Measurements from ENCODE around the gene PTPRN2. TPM values are rescaled to one million over a fixed set of nuclear protein-coding genes. Genes with fewer than 3 reads are reported as not detected.

Gene PTPRN2
- total RNA-seq, 4 donors from 2014 or later, result 14.9 to 34.3 (median 21.3) TPM

- DNase-seq, result peak in 1 of 3 donors; percentile 2
- no peak overlapping the region for H3K4me3 ChIP-seq
- H3K4me1 ChIP-seq, result no peaks in the 10 kb centered on the region
- no peaks in the 10 kb centered on the region for H3K36me3 ChIP-seq
- no peaks in the 10 kb centered on the region for H3K9me3 ChIP-seq
- TF ChIP-seq CTCF (IDR thresholded peaks at IDR 0.05) (no peak), POLR2A (IDR thresholded peaks at IDR 0.05) (no peak)
- no peak overlapping the region for H3K27ac ChIP-seq
- no peaks in the 10 kb centered on the region for H3K27me3 ChIP-seq
These were observed 302.8 kb downstream of the PTPRN2 start for GRCh38 chr7:158284617-158285382.

GRCh38 chr7:158284121-158284520, 303.5 kb downstream of the PTPRN2 start:
- Histone ChIP-seq H3K27ac (no peak overlapping the region), H3K9me3 (no peaks in the 10 kb centered on the region), H3K4me3 (no peak overlapping the region), H3K27me3 (no peaks in the 10 kb centered on the region), H3K36me3 (no peaks in the 10 kb centered on the region), H3K4me1 (no peaks in the 10 kb centered on the region)
- peak in 1 of 3 donors; percentile 43 for DNase-seq
- no peak for TF ChIP-seq POLR2A (IDR thresholded peaks at IDR 0.05)
- TF ChIP-seq CTCF (IDR thresholded peaks at IDR 0.05), result no peak

DNA sequence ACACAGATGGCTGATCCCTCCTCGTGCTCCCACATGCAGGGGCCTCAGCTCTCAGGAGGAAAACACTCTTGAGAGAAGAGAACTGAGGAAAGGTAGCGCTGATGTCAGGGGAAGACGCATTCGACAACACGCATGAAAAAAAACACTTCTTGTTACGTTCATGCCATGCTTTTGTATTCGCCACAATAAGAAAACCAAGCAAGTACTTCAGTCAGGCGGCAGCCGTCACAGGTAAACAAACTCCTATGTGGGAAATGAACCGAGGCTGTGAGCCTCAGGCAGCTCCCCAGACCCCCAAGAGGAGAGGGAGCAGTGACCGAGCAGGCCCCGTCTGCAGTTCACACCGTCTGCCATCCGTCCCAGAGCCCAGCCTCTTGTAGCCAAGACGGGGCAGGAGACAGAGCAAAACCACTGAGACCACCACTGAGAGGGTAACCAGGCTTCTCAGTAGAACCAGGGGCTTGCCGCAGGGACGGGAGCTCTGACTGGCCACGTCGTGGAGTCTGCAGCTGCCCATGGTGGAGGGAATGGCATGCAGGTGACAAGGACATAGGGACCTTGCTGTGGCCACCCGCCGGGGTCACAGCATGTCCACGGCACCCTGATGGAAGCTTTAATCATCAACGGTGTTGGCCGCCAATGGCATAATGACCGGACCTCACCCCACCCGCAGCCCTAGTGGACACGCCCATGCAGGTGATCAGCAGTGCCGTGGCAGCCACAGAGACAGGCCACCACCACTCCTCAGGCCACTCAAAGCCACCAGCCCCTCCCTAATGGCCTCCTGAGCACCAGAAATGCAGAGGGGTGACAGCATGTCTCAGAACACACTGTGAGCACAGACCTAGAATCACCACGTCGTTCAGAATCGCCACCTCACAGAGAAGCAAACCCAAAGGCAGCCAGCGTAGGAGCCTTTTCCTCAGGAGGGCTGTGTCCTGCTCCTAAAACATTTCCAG, 304.3 kb downstream of the PTPRN2 start:
- DNase-seq, result peak in 1 of 3 donors; percentile 38

DNA sequence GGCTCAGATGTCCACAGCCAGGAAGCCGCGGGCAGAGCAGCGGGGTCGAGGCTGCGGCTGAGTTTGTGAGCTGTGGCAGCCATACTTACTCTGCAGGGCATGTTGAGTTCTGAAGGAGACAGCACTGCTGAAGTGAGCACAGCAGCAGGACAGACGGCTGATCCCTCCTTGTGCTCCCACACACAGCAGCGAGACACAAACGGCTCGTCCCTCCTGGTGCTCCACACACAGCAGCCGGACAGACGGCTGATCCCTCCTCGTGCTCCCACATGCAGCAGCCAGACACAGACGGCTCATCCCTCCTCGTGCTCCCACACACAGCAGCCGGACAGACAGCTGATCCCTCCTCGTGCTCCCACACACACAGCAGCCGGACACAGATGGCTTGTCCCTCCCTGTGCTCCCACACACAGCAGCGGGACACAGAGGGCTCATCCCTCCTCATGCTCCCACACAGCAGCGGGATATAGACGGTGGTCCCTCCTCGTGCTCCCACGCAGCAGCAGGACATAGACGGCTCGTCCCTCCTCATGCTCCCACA, 305.1 kb downstream of the PTPRN2 start:
- Histone ChIP-seq H3K36me3 (no peaks in the 10 kb centered on the region), H3K27ac (no peak overlapping the region), H3K4me1 (no peaks in the 10 kb centered on the region), H3K9me3 (no peaks in the 10 kb centered on the region), H3K27me3 (no peaks in the 10 kb centered on the region), H3K4me3 (no peak overlapping the region)
- DNase-seq, result peak in 1 of 3 donors; percentile 25
- TF ChIP-seq POLR2A (IDR thresholded peaks at IDR 0.05) (no peak), CTCF (IDR thresholded peaks at IDR 0.05) (no peak)

More for the DNA sequence above, 304.3 kb downstream of the PTPRN2 start:
- Histone ChIP-seq H3K4me1 (no peaks in the 10 kb centered on the region), H3K4me3 (no peak overlapping the region), H3K9me3 (no peaks in the 10 kb centered on the region), H3K27me3 (no peaks in the 10 kb centered on the region), H3K36me3 (no peaks in the 10 kb centered on the region), H3K27ac (no peak overlapping the region)
- TF ChIP-seq POLR2A (IDR thresholded peaks at IDR 0.05), result no peak
- TF ChIP-seq CTCF (IDR thresholded peaks at IDR 0.05), result no peak

GRCh38 chr7:158281441-158281840, 306.2 kb downstream of the PTPRN2 start:
- H3K9me3 ChIP-seq, result no peaks in the 10 kb centered on the region
- no peak for TF ChIP-seq POLR2A (IDR thresholded peaks at IDR 0.05)
- TF ChIP-seq CTCF (IDR thresholded peaks at IDR 0.05), result no peak
- H3K4me3 ChIP-seq, result no peak overlapping the region
- DNase-seq, result peak in 1 of 3 donors; percentile 34
- H3K4me1 ChIP-seq, result no peaks in the 10 kb centered on the region
- H3K27me3 ChIP-seq, result no peaks in the 10 kb centered on the region
- no peaks in the 10 kb centered on the region for H3K36me3 ChIP-seq
- no peak overlapping the region for H3K27ac ChIP-seq
